ENCODE measurements around the gene TIMM8A.

The TIMM8A gene

GRCh38 chrX:101391831-101392230 lies 43.3 kb upstream of the TIMM8A start:
- Mint-ChIP-seq H3K27me3 (ENCODE audit: low read depth, poor library complexity) (no peaks in the 10 kb centered on the region), H3K27ac (peak overlapping the region; percentile 99), H3K4me3 (peak overlapping the region; percentile 97), H3K4me1 (peaks cover 23% of the 10 kb centered on the region), H3K36me3 (ENCODE audit: low read depth) (peaks cover 22% of the 10 kb centered on the region), H3K9me3 (peaks cover 38% of the 10 kb centered on the region)
- TF ChIP-seq CTCF (IDR thresholded peaks at IDR 0.05): no peak
- no peak for DNase-seq

DNA sequence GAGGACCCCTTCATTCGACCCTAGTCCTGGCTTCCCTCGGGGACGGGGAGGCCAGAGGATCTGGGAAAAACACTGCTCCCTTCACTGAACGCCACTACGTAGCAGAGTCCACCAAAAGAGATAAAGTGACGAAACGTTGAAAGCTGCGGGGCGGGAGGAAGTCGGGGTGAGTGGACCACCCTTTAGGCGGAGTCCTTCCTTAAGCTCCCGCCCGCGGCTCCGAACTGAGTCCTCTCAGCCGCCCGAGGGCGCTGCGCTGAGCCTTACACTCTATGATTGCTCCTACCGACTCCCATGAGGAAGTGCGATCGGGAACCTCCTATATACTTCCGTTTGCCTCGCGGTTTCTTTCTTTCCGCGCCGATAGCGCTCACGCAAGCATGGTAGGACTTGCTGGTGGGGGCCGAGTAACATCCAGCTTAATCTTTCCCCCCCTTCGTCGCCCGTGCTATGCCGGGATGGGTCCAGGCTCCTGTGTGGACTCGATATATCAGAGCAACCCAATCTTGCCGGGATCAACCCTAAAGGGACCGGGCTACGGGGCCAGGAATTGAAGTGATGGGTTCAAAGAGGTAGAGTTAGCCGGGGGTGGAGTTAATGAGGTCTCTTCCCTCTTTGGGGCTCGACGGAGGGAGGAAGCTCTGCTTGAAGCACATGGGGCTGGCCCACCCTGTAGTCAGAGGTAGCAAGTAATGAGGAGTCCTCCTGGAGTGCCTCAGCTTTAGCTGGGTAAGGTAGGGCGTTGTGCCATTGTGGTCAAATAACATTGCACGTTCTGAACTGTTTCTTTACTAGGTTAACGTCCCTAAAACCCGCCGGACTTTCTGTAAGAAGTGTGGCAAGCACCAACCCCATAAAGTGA lies 42.4 kb upstream of the TIMM8A start, which contains the start of gene RPL36A:
RPL36A (plus strand) TSS at position 348 of the 862 bp plus-strand sequence; CDS start at position 381, 33 bp downstream.
- peaks cover 46% of the 10 kb centered on the region for H3K9me3 Mint-ChIP-seq
- H3K4me1 Mint-ChIP-seq: peaks cover 23% of the 10 kb centered on the region
- H3K36me3 Mint-ChIP-seq (ENCODE audit: low read depth): peaks cover 22% of the 10 kb centered on the region
- peak; percentile 49 for TF ChIP-seq CTCF (IDR thresholded peaks at IDR 0.05)
- H3K4me3 Mint-ChIP-seq: peak within 1 kb of the TSS; percentile 97
- peaks cover 3% of the 10 kb centered on the region for H3K27me3 Mint-ChIP-seq (ENCODE audit: low read depth, poor library complexity)
- peak; percentile 78 for DNase-seq
- H3K27ac Mint-ChIP-seq: peak within 1 kb of the TSS; percentile 99

DNA sequence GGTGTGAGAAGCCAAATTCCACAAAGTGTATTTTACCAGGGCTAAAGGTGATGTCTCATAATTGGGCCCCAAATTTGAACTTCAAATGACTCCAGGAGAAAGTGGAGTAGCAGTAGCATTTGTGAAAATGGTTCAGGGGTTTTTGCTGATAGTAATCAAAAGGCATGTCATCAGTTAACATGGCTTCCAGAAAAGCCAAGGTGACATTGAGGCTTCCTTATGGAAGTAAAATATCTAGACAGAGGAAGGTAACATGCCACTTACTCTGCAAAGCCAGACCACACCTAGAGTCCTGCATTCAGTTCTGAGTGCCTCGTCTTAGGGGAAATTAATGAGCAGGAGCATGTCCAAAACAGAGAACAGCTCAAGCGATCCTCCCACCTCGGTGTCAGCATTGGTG lies 40.1 kb upstream of the TIMM8A start:
- peaks cover 20% of the 10 kb centered on the region for H3K4me1 Mint-ChIP-seq
- no peak overlapping the region for H3K27ac Mint-ChIP-seq
- no peak for DNase-seq
- no peak overlapping the region for H3K4me3 Mint-ChIP-seq
- TF ChIP-seq CTCF (IDR thresholded peaks at IDR 0.05): no peak
- peaks cover 47% of the 10 kb centered on the region for H3K9me3 Mint-ChIP-seq
- peaks cover 18% of the 10 kb centered on the region for H3K36me3 Mint-ChIP-seq (ENCODE audit: low read depth)
- peaks cover 6% of the 10 kb centered on the region for H3K27me3 Mint-ChIP-seq (ENCODE audit: low read depth, poor library complexity)

- Mint-ChIP-seq H3K36me3 (ENCODE audit: low read depth) (peaks cover 5% of the 10 kb centered on the region), H3K9me3 (peaks cover 46% of the 10 kb centered on the region), H3K27ac (no peak overlapping the region), H3K27me3 (ENCODE audit: low read depth, poor library complexity) (peaks cover 6% of the 10 kb centered on the region), H3K4me3 (no peak overlapping the region), H3K4me1 (peaks cover 7% of the 10 kb centered on the region)
- DNase-seq: no peak
- no peak for TF ChIP-seq CTCF (IDR thresholded peaks at IDR 0.05)
Measured at GRCh38 chrX:101386542-101386885, 38.0 kb upstream of the TIMM8A start.

GRCh38 chrX:101385795-101386541 lies 37.4 kb upstream of the TIMM8A start, which contains the start of gene BTK:
TSS of gene BTK (minus strand) at chrX:101386191. CDS start at chrX:101375284, 10,907 bp downstream.
- peak within 1 kb of the TSS; percentile 84 for H3K27ac Mint-ChIP-seq
- DNase-seq: no peak
- no peaks in the 10 kb centered on the region for H3K36me3 Mint-ChIP-seq (ENCODE audit: low read depth)
- H3K4me1 Mint-ChIP-seq: peaks cover 7% of the 10 kb centered on the region
- TF ChIP-seq CTCF (IDR thresholded peaks at IDR 0.05): no peak
- peaks cover 41% of the 10 kb centered on the region for H3K9me3 Mint-ChIP-seq
- peaks cover 6% of the 10 kb centered on the region for H3K27me3 Mint-ChIP-seq (ENCODE audit: low read depth, poor library complexity)
- H3K4me3 Mint-ChIP-seq: no peak within 1 kb of the TSS
